SK-N-SH (cell line): ENCODE measurements around the gene PRKCA.

ENCODE experiments used
- CTCF ChIP-seq: fragments of 200-600 bp; sonication (generic); IDR thresholded peaks from 2 replicates; pipeline ENCODE4 v1.6.1; 2017; ENCODE audit warnings: antibody characterized with exemption, mild to moderate bottlenecking, moderate library complexity
- EP300 ChIP-seq, 2 experiments: IDR thresholded peaks; 2 replicates each; pipeline versions ENCODE4 v1.4.0 to v1.6.1; 2012; ENCODE audit warnings: borderline replicate concordance in 1 of 2, low read depth in 1 of 2, low read length in 1 of 2
- MAX ChIP-seq: IDR thresholded peaks from 2 replicates; pipeline ENCODE4 v1.4.0; 2012; ENCODE audit warnings: low read depth
- MEF2A ChIP-seq: IDR thresholded peaks from 2 replicates; pipeline ENCODE4 v1.4.0; 2012; ENCODE audit warnings: low read depth, borderline replicate concordance
- NFIC ChIP-seq: IDR thresholded peaks from 2 replicates; pipeline ENCODE4 v1.4.0; 2012; ENCODE audit warnings: borderline replicate concordance
- PBX3 ChIP-seq: IDR thresholded peaks from 2 replicates; pipeline ENCODE4; 2012
- RAD21 ChIP-seq: IDR thresholded peaks from 2 replicates; pipeline ENCODE4 v1.6.1; 2012; ENCODE audit warnings: mild to moderate bottlenecking, low read length
- RFX5 ChIP-seq: IDR thresholded peaks from 2 replicates; pipeline ENCODE4 v1.6.1; 2012; ENCODE audit warnings: mild to moderate bottlenecking, improper control_type of control experiment, low read length
- SIN3A ChIP-seq: IDR thresholded peaks from 2 replicates; pipeline ENCODE4 v1.6.1; 2012; ENCODE audit warnings: low read depth, mild to moderate bottlenecking, low read length, moderate library complexity, borderline replicate concordance
- YY1 ChIP-seq: IDR thresholded peaks from 2 replicates; pipeline ENCODE4 v1.4.0; 2012; ENCODE audit warnings: low read depth, mild to moderate bottlenecking

- TF ChIP-seq EP300 (IDR thresholded peaks at IDR 0.05; ENCODE audit: borderline replicate concordance in 1 of 2, low read depth in 1 of 2, low read length in 1 of 2) = no peak
- TF ChIP-seq MAX = no peak
- TF ChIP-seq MEF2A = no peak
- TF ChIP-seq CTCF = no peak
- no peak for TF ChIP-seq PBX3
- TF ChIP-seq NFIC = no peak
- no peak for TF ChIP-seq SIN3A
- TF ChIP-seq RFX5 = no peak
- TF ChIP-seq YY1 = no peak
- TF ChIP-seq RAD21 = no peak
Observed at GRCh38 chr17:66406701-66407644, 104.6 kb downstream of the PRKCA start.
